AG09319 (cell line): ENCODE measurements around the gene LAMB4.

Experiments used
- DNase-seq: peaks from one replicate; pipeline ENCODE4 v3.0.0-alpha.2; 2010; ENCODE audit warnings: low read depth; ENCODE audit errors: extremely low read depth
- CTCF ChIP-seq: IDR thresholded peaks from 2 replicates; pipeline ENCODE4 v1.5.1; 2011; ENCODE audit warnings: low read depth, mild to moderate bottlenecking, inconsistent platforms, low read length, moderate library complexity

The LAMB4 gene

GRCh38 chr7:108072116-108072515 is 58.0 kb downstream of the LAMB4 start:
- TF ChIP-seq CTCF, result no peak
- no peak for DNase-seq

- no peak for TF ChIP-seq CTCF
- DNase-seq, result no peak
Measured at GRCh38 chr7:108071551-108071950, 58.6 kb downstream of the LAMB4 start.

- TF ChIP-seq CTCF, result no peak
- DNase-seq, result no peak
Measured at GRCh38 chr7:108069646-108070045, 60.5 kb downstream of the LAMB4 start.

GRCh38 chr7:108067844-108068243 is 62.3 kb downstream of the LAMB4 start:
- DNase-seq, result no peak
- TF ChIP-seq CTCF, result no peak

GRCh38 chr7:108066486-108066885 is 63.7 kb downstream of the LAMB4 start:
- TF ChIP-seq CTCF, result no peak

GRCh38 chr7:108063520-108063933 is 66.6 kb downstream of the LAMB4 start:
- TF ChIP-seq CTCF, result no peak
- no peak for DNase-seq

More at GRCh38 chr7:108066486-108066885, 63.7 kb downstream of the LAMB4 start:
- DNase-seq, result no peak

- DNase-seq, result no peak
- no peak for TF ChIP-seq CTCF
Measured at GRCh38 chr7:108062250-108063014, 67.7 kb downstream of the LAMB4 start.
